Embryonic facial prominence (tissue), 1 donor: ENCODE results near the gene GPR139.

ENCODE experiments used
- DNase-seq: peaks from one replicate; pipeline ENCODE4 v3.0.0-alpha.2; 2016; ENCODE audit errors: extremely low spot score

GPR139 gene

DNA sequence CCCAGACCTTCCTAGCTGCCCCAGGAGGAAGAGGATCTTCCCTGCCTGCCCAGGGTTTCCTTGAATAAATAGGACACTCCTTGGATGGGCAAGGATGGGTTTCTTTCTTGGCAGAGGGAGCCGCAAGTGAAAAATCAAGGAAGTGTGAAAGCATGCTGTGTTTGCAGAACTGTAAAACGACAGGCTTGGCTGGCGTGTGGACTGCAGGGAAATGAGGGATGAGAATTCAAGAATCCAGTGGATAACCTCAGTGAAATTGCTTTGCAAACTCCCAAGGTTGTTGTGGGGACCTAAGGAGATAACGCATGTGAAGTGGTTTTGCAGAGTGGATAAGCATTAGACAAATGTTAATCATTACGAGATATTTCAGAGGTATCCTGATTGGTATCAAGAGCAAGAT lies 20.4 kb downstream of the GPR139 start:
- no peak for DNase-seq

DNA sequence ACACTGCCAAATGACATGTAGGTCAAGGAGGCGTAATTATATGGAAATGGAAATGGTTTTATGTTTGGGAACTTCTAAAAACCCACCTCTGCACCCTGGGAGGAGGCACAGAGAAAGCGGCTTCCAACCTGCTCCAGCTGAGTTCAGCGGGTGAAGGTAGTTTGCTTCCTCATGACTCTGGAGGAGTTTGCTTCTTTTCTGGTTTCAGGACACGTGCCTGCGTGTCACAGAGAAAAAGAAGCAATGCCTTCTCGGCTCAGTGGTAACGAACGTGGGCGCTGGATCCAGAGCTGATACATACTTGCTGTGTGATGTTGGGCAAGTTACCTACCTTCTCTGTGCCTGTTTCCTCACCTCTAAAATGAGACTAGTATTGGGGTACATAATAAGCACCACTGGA lies 22.1 kb downstream of the GPR139 start:
- DNase-seq, result no peak

DNA sequence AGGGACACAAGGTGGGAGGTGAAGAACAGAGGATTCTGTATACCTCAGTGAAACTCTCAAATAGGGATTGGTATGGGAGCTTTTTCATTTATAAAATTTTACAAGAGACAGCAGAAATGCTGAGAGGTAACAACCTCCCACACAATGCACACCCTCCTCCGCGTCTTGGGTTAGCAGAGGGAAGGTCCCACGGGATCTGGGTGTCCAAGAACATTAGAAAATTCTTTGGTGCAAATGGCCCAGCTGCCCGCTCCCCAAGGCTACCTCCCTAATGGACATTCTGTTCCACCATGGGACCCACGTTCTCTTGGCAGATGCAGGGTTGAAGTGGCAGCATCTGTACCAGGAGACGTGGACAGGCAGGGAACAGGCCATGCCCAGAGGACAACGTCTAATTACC lies 22.5 kb downstream of the GPR139 start:
- DNase-seq, result no peak

DNA sequence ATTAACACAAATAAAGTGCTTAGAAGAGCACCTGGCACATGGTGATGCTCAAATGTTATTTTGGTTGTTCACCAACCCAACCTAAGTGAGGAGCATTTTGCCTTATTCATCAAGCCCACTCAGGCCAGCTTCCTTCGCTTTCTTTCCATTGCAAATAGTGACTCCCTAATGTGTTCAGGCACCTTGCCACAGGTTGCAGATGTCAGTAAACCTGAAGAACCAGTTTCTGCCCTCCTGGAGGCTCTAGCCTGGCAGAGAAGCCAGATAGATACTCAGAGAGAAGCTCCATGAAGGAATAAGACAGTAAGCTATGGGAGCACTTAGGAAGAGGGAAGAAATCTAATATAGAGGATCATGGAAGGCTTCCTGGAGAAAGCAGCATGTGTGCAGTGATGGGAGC lies 23.9 kb downstream of the GPR139 start:
- DNase-seq, result no peak

DNA sequence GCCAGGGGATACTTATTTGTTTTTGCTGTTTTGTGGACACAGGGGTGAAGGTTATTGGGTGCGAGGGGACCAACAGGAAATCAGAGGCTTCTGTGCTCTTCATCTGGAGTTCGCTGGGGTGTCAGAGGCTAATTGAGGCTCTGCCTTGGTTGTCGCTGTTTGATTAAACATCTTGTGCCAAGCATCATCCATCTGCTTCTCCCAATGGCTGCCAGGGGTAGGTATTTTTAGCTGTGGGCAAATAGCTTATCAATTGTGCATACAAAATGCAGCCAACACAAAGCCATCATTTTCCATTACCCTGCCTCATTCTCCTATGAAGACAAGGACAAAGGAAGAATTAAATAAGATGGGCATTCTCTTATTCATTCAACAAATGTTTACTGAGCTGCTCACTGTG lies 27.8 kb downstream of the GPR139 start:
- DNase-seq, result no peak

GRCh38 chr16:20042848-20043247 lies 30.8 kb downstream of the GPR139 start:
- DNase-seq, result no peak

DNA sequence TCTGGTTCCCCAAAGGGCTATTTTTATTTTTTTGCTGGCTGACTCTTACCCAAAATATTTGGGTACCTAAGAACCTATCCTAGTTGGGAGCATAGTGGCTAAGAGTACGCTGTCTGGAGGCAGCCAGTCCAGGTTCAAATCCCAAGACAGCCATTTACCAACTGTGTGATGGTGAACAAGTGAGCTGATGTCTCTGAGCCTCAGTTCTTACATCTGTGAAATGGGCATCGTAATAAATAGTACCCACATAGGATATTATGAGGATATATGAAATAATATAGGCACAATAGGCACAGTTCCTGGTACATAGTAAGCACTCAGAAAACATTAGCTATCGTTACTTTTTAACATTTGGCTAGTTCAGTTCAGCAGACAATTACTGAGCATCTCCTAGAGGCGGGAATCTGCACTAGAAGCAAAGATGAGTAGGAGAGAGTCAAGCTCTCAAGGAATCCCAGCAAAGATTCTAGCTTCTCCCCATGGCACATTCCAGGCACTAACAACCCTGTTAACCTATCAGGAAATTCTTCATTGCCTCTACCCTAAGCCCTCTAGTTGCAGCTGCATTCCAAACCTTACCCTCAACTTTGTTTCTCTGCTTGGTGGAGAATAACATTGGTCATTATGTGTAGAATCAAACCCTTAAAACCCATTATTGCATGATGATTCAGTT lies 31.6 kb downstream of the GPR139 start:
- DNase-seq, result no peak

DNA sequence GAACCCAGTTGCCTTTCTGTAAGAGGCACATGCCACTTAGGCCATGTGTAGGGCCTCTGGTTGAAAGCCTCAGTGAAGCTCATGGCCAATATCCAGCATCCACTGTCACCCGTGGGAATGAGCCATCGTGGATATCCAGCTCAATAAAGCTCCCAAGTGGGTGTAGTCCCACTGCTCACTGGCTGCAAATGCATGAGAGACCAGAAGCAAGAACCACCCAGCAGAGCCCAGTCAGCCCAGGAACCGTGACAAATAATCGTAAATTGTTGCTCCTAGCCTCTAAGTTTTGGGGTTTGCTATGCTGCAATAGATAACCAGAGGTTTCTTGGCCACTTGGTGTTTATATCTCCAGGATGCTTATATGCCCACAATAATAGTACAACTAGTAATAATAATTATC lies 33.7 kb downstream of the GPR139 start:
- DNase-seq, result no peak

DNA sequence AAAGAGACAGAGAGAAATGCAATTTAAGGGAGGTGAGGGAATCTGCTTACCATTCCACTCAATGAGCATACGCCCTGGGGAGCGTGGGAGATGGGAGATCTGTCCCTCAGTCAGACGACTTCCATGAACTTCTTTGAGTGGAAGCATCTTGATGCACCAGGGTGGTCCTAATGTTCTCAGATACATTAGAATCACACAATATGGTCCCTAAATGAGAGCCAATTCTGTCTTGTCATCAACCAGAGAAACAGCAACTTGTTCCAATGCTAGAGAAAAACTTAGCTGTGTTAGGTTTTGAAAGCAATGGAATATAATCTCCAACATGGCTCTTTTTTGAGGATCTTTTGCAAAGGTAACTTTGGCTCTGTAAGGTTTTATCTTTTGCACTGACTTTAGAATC lies 44.1 kb downstream of the GPR139 start:
- DNase-seq, result no peak

DNA sequence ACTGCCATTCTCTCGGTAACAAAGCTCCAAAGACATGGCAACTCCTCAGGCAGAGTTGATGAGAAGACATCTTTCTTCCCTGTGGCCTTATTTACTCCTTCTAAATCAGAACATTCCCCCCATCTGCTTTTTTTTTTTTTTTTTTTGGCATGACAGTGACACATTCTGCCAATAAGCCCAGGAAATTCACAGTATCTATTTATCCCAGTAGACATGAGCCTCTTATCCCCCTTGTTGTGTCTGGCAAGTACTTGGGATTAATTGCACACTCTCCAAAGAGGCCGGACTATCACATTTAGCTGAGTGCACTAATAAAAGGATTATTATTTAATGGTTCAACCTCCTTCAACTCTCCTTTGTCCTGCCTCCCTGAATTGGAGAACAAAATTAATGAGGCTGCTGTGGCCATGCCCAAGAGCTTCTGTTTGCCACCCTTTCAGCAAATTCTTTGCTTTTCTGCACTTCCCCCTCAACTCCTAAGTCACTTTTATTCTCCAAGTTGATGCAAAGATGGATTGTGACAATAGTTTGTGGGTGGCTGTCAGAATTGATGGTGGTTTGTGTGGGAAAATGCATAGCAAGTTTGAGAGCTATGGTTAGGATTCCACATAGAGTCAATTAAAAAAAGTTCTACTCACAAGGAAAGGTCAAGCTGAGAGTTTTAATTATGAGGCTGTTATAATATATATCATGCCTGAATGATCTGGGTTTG lies 47.2 kb downstream of the GPR139 start:
- no peak for DNase-seq

- no peak for DNase-seq
These were observed 50.5 kb downstream of the GPR139 start for GRCh38 chr16:20023190-20023589.

DNA sequence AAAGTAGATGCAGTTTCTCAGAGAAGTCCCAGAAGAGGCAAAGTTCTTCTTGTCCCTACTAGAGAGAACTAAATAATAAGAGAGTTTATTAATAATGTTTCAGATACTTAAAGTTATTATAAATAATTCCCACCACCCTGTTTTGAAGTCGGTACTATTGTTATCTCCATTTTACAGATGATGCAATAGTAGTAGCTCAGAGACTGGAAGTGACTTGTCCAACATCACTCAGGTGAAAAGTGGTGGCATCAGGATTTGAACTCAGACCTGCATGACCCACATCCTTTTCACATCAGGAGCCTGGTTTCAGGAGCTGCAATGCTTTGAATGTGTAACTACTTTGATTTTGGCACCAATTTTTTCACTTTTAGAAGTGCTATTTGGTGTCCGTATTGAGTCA lies 52.7 kb downstream of the GPR139 start:
- no peak for DNase-seq

DNA sequence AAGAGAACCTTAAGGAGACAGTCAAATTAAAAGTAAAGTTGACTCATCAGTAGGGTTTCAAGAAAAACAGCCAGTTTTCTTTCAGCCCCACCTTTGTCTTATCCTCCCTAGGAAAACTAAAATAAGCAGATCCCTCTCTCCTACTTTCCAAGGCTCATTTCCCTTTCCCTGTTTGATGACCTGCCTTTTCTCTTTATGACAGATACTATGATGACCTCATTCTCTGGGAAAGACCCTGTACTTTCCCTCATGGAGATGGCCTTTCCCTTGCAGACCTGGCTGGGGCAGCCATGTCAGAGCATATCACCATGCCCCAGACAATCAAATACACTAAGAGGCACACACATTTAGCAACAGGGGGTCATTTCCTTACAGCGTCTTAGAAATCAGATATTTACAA lies 53.6 kb downstream of the GPR139 start:
- no peak for DNase-seq

DNA sequence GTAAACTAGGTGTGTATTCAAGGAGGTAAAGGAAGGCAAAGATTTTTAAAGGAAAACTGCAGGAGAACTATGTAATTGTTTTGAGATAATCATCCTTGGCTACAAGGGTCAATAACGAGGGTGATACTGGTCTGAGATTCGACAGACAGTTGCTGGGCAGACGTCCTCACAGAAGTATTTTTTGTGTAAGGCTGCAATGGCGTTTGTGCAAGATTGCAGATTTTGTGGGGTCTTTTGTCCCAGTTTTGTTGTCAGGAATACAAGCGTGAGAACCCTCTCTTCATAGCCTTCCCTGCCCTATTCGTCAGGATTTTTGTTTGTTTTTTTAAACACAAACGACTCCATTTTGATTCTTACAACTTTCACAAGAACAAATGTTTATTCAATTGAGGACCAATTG lies 57.5 kb downstream of the GPR139 start:
- no peak for DNase-seq

DNA sequence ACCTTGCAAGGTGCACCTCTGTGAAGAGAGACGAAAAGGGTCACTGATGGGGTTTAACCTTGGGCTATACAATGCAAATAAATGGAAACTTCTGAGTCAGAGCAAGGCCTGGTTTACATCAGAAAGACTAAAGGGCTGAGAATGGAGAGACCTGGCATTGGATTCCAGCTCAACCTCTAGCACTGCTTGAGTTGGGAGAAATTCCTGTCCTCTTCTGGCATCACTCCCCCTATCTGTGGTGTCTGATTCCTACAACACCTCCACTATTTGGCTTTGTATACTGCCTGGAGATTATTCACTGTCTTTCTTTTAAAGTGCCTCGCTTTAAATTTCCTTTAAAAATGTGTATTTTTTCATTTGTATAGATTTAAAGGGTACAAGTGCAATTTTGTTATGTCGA lies 68.8 kb downstream of the GPR139 start:
- no peak for DNase-seq

GRCh38 chr16:20002936-20003335 lies 70.8 kb downstream of the GPR139 start:
- no peak for DNase-seq

- DNase-seq, result no peak
These were observed 71.6 kb downstream of the GPR139 start for GRCh38 chr16:20001856-20002707.

DNA sequence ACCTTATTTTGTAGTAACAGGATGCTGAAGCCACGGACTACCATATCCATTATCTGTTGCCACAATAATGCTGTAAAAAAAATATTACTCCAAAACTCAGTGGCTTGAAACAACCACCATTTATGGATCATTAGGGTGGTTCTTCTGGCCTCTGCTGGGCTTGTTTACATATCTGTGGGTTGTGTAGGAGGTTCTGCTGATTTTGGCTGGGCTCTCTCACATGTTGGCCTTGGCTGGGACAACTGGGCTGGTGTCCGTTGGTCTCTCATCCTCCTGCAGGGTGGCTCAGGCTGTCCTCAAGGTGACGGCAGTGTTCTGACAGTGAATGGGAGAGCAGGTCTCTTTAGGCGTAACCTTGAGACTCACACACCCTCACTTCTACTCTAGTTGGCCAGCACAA lies 76.0 kb downstream of the GPR139 start:
- DNase-seq, result no peak

GRCh38 chr16:19997264-19997663 lies 76.4 kb downstream of the GPR139 start:
- DNase-seq, result no peak

DNA sequence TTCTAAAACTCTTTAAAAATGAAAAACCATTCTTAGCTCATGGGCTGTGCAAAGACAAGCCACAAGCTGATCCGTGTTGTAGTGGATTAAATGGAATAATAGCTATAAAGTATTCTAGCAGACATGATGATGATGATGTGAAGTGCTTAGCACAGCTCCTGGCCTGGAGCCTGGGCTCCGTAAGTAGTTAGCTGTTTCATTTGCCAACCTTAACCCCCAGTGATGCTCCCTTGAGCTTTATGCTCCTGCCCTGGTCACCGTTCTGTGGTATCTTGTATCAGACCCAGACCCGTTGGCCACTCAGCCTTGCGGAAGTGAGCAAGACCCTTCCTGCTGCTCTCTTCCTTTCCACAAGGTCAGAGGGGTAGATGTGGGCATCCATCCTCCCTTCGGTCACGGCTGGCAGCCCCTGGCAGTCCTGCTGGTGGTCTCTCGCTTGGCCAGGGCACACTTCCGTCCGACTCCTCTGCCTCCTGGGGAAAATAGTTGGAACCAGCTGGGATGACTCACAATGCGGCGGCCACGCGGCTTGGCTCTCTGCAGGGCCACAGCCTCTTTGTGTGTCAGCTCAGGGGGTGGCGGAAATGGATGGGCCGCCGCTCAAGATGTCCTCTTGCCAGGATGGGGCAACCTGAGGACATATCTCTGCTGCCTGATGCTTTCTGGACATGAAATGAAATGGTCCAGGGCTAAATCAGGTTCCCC lies 79.1 kb downstream of the GPR139 start:
- no peak for DNase-seq

- DNase-seq, result no peak
These were observed 82.1 kb downstream of the GPR139 start for GRCh38 chr16:19991614-19992013.

DNA sequence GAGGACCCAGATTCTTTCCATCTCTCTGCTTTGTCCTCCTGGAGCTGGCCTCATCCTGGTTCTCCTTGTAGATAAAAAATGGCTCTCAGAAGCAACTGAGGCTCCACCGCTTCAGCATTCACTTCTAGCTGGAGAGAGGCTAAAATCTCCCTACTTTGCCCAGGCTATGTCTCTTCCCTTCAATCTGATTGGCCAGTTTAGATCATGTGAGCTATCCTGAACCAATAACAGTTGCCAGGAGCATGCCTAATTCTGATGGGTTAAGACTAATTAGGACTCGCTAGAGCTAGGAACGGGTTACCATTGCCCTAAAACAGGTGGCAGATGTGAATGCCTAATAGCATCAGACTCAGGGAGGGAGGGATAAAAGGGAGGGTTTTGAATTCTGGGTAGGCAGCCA lies 89.6 kb downstream of the GPR139 start:
- DNase-seq, result no peak
